ENCODE measurements around the gene MCC.

Gene MCC

GRCh38 chr5:113062869-113063508, 425.3 kb downstream of the MCC start:
- DNase-seq = no peak

DNA sequence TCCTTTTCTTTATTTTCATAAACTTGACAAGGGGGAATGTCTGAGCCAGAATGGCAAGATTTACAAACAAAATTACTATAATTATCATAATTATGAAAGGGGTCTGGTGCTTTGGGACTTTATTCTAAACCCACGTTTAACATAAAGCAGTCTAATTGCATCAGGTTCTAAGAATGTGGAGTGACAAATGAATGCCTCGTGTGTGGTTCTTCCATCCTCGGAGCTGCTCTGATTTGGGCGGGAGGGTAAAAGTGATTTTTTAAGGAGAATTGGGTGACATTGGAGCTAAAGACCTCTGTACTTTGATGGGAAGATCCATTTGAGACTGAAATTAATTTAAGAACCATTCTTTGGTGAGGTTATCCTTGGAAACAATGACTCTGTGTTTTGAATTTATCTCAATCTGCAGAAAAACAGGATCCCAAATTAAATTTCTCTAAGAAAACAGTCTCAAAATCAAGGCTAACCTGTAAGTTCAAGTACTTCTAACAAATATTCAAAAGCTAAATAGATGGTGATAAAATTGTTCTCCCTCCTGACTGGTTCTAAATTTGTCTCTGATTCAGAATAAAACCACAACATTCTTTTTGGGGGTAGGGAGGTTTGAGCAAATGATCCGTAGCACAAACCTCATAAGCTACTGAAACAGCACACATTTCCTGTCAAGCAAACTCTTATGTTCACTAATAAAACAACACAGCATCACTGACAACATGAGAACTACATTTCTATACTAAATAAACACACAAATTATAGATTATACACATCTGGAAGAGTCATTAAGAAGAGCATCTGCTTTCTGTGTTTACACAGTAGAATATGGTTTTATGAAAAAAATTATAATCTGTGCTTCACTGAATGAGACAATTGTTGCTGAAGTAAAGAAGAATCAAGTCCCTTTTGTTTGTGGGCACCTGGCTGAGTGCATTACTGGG, 426.1 kb downstream of the MCC start:
- DNase-seq = no peak

GRCh38 chr5:113060408-113061025, 427.7 kb downstream of the MCC start:
- DNase-seq = no peak

GRCh38 chr5:113059232-113060040, 428.8 kb downstream of the MCC start:
- DNase-seq = no peak

- no peak for DNase-seq
These were observed 429.5 kb downstream of the MCC start for GRCh38 chr5:113058706-113059226.

DNA sequence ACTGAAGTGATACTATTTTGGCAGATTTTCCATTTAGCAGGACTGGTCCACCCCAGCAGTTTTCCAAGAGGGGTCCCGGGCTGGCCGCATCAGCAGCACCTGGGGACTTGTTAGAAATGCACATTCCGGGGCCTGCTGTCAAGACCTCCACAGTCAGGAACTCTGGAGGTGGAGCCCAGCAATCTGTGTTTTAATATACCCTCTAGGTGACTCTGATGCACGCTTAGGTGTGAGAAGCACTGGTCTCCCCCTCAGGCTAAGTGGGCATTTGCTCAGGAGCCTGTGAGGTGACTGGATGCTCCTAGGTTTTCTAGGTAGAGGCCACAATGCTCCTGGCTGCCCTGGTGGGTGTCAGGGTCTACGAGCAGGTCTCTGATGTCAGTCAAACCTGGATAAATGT, 430.0 kb downstream of the MCC start:
- DNase-seq = no peak

GRCh38 chr5:113057557-113057984, 430.7 kb downstream of the MCC start:
- no peak for DNase-seq

DNA sequence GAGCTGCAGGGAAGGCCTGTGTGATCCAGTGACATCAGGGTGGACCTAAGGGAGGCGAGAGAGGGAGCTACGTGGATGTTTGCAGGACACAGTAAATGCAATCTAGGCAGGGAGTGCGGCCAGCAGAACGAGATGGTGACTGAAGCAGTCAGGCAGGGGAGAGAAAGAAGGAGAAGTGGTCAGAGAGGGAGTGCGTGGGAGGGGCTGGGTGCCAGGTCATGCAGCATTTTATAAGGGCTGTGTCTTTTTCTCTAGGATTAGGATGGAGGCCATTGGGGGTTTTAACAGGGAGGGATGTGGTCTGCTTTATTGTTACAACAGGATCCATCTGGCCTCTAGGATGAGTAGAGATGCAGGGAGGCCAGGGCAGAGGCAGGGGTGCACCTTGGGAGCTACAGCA, 431.3 kb downstream of the MCC start:
- DNase-seq = no peak

DNA sequence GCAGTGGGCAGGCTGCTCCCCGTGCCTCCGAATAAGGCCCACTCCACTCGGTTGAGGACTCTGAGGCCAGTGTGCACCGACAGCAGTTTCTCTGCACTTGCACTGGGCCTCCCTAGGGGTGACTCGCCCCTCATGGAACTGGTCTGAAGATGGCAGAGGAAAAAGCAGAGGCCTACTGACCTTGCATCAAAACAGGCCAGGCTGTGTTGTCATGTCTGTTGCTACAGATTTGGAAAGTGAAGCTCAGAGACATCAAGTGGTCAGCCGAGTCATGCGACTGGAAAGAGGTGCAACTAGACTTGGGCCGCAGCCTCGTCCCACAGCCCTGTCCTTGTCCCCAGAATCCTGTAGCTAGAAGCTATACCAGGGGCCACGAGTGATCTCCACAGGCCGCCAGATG, 433.4 kb downstream of the MCC start:
- no peak for DNase-seq

GRCh38 chr5:113053511-113053995, 434.7 kb downstream of the MCC start:
- DNase-seq = peak; percentile 40

- DNase-seq = no peak
These were observed 436.0 kb downstream of the MCC start for GRCh38 chr5:113052041-113052795.

GRCh38 chr5:113050721-113051382, 437.4 kb downstream of the MCC start:
- DNase-seq = no peak

GRCh38 chr5:113048931-113049330, 439.3 kb downstream of the MCC start:
- DNase-seq = no peak

DNA sequence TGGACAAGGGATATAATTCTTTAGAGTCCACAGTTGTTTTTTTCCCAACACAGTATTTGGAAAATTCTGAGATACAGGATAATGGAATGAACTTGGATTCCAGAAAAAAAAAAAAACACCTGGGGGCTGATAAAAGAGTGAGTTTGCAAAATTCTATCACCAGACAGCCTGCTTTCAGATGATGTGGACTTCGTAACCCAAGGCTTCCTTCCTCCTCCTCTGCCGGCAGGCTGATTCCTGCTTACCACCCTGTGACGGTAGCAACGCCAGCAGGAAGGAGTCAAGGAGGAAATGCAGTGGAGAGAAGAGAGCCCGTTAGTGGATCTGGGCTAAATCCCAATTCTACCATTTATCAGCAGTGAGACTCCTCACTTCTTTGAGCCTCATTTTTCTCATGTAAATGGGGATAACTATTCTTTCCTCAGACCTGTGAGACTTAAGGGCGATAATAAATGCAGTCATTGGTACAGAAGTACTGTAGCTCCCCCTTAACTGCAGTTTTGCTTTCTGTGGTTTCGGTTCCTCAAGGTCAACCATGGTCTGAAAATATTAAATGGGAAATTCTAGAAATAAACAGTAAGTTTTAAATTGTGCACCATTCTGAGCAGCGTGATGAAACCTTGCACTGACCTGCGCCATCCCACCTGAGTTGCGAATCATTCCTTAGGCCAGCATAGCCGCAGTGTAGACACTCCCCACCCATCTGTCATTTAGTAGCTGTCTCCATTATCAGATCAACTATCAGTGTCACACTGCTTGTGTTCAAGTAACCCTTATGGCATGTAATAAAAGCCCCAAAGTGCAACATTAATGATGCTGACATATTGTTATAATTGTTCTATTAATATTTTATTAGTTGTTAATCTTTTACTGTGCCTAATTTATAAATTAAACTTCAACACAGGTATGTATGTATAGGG, 440.3 kb downstream of the MCC start:
- no peak for DNase-seq

DNA sequence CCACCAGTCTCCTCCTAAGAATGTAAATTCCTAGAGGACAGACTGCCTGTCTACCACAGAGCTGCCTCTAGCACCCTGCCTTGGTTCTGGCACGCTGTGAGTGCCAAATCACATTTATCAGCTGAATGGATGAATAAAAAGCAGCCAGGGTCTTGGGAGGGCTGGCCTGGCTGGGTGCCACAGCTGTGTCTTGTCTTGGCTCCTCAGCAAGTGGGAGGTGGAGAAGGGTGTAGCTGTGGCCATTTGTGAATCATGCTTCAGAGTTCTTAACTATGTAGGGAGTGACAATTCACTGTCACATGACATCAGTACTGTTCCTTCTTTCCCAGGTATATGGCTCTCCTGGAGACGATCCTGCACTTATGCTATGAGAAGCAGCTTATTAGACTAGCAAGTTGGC, 441.0 kb downstream of the MCC start:
- DNase-seq = no peak

DNA sequence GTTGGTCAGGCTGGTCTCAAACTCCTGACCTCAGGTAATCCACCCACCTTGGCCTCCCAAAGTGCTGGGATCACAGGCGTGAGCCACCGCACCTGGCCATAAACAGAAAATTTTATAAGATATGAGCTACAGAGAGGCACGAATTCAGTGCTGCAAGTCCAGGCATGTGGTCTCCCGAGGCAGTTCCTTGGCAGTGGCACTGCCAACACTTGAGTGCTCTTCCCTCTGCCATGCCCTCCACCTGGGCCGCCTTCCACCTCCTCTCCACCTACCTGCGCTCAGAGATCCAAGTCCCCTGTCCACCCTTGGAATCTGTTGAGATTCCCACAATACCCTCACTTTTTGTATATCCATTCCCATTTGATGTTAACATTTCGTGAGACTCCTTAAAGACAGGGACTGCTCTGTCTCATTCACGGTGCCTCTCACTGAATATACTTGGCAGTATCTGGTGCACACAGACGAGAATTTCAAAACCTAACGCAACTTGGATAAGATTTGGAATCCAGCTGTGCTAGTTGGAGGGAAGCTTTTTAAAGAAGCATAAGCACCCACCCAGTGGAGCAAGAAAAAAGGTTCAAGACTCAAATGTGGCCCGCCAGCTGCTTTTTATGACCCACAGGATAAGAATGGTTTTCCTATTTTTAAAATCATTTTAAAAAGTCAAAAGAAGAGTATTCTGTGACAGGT, 443.3 kb downstream of the MCC start:
- no peak for DNase-seq

GRCh38 chr5:113043491-113043931, 444.7 kb downstream of the MCC start:
- peak; percentile 69 for DNase-seq

GRCh38 chr5:113042491-113043243, 445.6 kb downstream of the MCC start:
- DNase-seq = no peak

Measured in activated CD8-positive, alpha-beta memory T cell treated with anti-CD3 and anti-CD28 coated beads, Interleukin-2, amount 50 U/mL, for 48 hours (primary cell).